IPS DF 6.9 (cell line): ENCODE data around the gene GMEB2.

ENCODE experiments used
- DNase-seq: peaks from one replicate; pipeline ENCODE4 v3.0.0-alpha.2; 2013; ENCODE audit warnings: low read depth, low spot score
- H3K27ac ChIP-seq: one replicate; pipeline ENCODE4 v1.5.1; 2013; ENCODE audit warnings: low read length, control low read depth
- H3K27me3 ChIP-seq: 2 replicates; pipeline ENCODE4 v1.6.1; 2013; ENCODE audit warnings: mild to moderate bottlenecking, low read length; ENCODE audit not compliant: control insufficient read depth, insufficient read depth
- H3K36me3 ChIP-seq: 2 replicates; pipeline ENCODE4 v1.6.1; 2013; ENCODE audit warnings: low read length; ENCODE audit not compliant: control insufficient read depth, insufficient read depth
- H3K4me1 ChIP-seq: 2 replicates; pipeline ENCODE4 v1.6.1; 2013; ENCODE audit warnings: low read length; ENCODE audit not compliant: control insufficient read depth, insufficient read depth
- H3K4me3 ChIP-seq: 2 replicates; pipeline ENCODE4 v1.5.1; 2013; ENCODE audit warnings: mild to moderate bottlenecking, low read length
- H3K9me3 ChIP-seq: 2 replicates; pipeline ENCODE4 v1.6.1; 2013; ENCODE audit warnings: low read length, inconsistent platforms; ENCODE audit not compliant: control insufficient read depth, insufficient read depth
- WGBS: extraction: QIAGEN DNeasy Blood & Tissue Kit; methylation state at CpG from one replicate; pipeline ENCODE4 v1.1.7; 2013; ENCODE audit warnings: mixed read lengths, missing lambda C conversion rate; ENCODE audit not compliant: insufficient read length, insufficient coverage; 5-methylcytosine and 5-hydroxymethylcytosine counted together

Gene GMEB2

DNA sequence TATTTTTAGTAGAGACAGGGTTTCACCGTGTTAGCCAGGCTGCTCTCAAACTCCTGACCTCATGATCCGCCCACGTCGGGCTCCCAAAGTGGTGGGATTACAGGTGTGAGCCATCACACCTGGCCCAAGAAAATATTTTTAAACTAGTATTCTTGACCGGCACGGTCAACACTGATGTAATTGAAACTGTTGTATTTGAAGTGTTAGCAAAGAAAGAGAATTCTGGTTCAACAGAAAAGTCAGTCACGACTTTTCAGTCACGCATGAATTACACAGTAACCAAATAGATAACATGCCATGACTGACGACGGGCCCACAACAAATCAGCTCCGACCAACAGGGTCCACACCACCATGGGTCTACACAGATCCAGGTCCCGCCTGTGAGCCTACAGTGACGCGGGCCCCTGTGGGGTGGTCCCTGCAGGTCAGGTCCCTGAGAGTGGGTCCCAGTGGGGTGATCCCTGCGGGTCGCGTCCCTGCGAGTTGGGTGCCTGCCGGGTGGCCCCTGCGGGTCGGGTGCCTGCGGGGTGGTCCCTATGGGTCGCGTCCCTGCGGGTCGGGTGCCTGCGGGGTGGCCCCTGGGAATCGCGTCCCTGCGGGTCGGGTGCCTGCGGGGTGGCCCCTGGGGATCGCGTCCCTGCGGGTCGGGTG is 1.0 kb downstream of the GMEB2 start:
- peaks cover 3% of the 10 kb centered on the region for H3K4me1 ChIP-seq
- WGBS, result no CpG with 5 or more reads among the region's 36 CpGs

DNA sequence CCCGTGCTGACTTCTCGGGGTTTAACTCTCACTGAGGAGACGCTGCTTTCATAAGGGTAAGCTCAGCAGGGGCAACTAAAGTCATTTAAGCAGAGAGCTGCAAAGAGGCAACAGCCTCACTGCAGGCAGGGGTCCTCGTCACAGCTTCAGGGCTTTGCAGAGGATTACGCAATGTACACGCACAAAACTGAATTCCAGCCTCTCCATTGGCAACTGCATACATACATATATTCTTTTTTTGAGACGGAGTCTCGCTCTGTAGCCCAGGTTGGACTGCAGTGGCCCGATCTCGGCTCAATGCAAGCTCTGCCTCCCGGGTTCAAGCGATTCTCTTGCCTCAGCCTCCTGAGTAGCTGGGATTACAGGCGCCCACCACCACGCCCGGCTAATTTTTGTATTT is 2.4 kb downstream of the GMEB2 start:
- WGBS, result no CpG with 5 or more reads among the region's 15 CpGs
- H3K27ac ChIP-seq, result no peak overlapping the region
- no peak for DNase-seq

More for the DNA sequence above, 1.0 kb downstream of the GMEB2 start:
- no peaks in the 10 kb centered on the region for H3K36me3 ChIP-seq
- H3K4me3 ChIP-seq, result peak overlapping the region; percentile 81
- no peak for DNase-seq
- H3K27me3 ChIP-seq, result no peaks in the 10 kb centered on the region
- no peaks in the 10 kb centered on the region for H3K9me3 ChIP-seq
- H3K27ac ChIP-seq, result no peak overlapping the region

GRCh38 chr20:63622732-63623131 is 4.2 kb downstream of the GMEB2 start:
- peaks cover 3% of the 10 kb centered on the region for H3K4me1 ChIP-seq

More for the DNA sequence above, 2.4 kb downstream of the GMEB2 start:
- Histone ChIP-seq H3K9me3 (no peaks in the 10 kb centered on the region), H3K36me3 (no peaks in the 10 kb centered on the region; the same call in 1 of the 2 replicates), H3K4me1 (peaks cover 3% of the 10 kb centered on the region), H3K27me3 (no peaks in the 10 kb centered on the region), H3K4me3 (no peak overlapping the region)

DNA sequence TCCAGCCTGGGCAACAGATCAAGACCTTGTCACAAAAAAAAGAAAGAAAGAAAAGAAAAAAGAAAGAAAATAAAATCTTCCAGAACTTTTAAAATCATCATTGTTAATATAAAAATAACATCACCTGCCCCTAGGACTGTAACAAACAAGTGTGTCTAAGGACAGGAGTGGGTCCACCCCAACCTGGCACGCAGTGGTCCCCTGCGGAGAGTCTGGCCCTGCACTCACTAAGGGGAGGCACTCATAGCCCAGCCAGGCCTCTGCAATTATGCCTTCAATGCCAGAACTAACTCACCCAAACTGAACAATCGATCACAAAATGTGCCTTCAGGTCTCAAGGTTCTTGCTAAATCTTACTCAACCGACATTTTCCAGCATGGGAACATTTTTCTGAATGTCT is 4.8 kb downstream of the GMEB2 start:
- Histone ChIP-seq H3K4me3 (no peak overlapping the region), H3K36me3 (peaks cover 15% of the 10 kb centered on the region), H3K9me3 (no peaks in the 10 kb centered on the region), H3K4me1 (peaks cover 3% of the 10 kb centered on the region), H3K27me3 (no peaks in the 10 kb centered on the region), H3K27ac (no peak overlapping the region)
- no peak for DNase-seq
- WGBS, result no CpG with 5 or more reads among the region's 4 CpGs

More at GRCh38 chr20:63622732-63623131, 4.2 kb downstream of the GMEB2 start:
- Histone ChIP-seq H3K9me3 (no peaks in the 10 kb centered on the region), H3K4me3 (no peak overlapping the region), H3K27me3 (no peaks in the 10 kb centered on the region), H3K36me3 (peaks cover 11% of the 10 kb centered on the region), H3K27ac (no peak overlapping the region)
- WGBS, result 100% methylated on average over 1 of the region's 14 CpGs
- DNase-seq, result no peak

DNA sequence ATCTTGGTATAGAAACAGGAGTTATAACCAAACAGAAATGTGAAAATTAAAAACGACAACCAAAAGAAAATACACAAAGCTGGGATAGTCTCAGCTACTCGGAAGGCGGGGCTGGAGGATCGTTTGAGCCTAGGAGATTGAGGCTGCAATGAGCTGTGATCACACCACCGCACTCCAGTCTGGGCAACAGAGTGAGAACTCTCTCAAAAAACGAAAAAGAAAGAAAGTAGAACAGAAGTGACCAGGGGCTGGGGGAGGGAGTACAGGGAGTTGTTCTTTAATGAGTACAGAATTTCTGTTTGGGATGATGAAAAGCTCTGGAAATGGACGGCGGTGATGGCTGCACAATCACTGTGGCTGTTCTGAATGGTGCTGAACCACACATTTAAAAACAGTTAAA is 5.9 kb downstream of the GMEB2 start:
- no CpG with 5 or more reads among the region's 8 CpGs for WGBS
- Histone ChIP-seq H3K27ac (no peak overlapping the region), H3K9me3 (no peaks in the 10 kb centered on the region), H3K36me3 (peaks cover 23% of the 10 kb centered on the region), H3K4me3 (no peak overlapping the region), H3K4me1 (peaks cover 2% of the 10 kb centered on the region), H3K27me3 (no peaks in the 10 kb centered on the region)
- no peak for DNase-seq

DNA sequence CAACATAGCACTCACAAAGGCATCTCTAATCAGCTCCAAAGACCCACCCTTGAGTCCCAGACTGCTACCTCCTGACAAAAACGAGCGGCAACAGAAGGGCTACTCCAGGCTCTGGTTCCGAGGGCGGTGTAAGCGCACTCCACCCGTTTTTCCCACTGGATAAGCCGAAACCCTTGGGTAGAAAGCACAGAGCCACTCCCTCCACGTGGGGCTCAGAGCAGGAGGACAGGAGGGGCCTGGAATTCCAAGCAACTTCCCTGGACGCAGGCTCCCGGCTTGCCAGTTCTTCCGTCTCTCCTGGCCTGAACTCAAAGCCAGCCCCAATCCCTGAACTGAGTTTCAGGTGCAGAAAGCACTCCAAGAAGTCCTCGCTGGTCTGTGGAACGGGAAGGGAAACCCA is 7.4 kb downstream of the GMEB2 start:
- H3K27ac ChIP-seq, result no peak overlapping the region
- H3K4me1 ChIP-seq, result peaks cover 2% of the 10 kb centered on the region; the same call in 1 of the 2 replicates
- no peaks in the 10 kb centered on the region; the same call in 1 of the 2 replicates for H3K9me3 ChIP-seq
- no peak overlapping the region for H3K4me3 ChIP-seq
- no peaks in the 10 kb centered on the region for H3K27me3 ChIP-seq
- no peak for DNase-seq
- H3K36me3 ChIP-seq, result peaks cover 28% of the 10 kb centered on the region
- no CpG with 5 or more reads among the region's 13 CpGs for WGBS

DNA sequence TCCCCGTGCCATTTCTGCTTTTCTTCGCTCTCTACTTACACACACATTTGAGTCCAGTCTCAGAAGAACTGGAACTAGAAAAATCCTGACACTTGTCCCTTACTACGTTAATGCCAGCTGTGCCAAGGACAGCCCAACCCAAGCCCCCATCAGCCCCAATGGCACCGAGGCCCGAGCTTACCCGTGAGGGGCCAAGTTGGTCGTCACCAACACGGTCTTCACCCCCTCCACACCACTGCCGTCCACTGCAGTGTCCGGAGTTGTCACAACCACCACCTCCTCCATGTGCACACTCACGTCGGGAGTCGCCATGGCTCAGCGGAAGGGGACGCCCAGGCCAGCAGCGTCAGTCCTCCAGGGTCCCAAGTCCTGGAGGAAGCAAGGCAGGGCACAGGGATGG is 7.8 kb downstream of the GMEB2 start:
- no peak for DNase-seq
- no peaks in the 10 kb centered on the region; the same call in 1 of the 2 replicates for H3K9me3 ChIP-seq
- peaks cover 28% of the 10 kb centered on the region for H3K36me3 ChIP-seq
- H3K27ac ChIP-seq, result no peak overlapping the region
- H3K4me3 ChIP-seq, result no peak overlapping the region
- H3K4me1 ChIP-seq, result peaks cover 2% of the 10 kb centered on the region; the same call in 1 of the 2 replicates
- no CpG with 5 or more reads among the region's 16 CpGs for WGBS
- H3K27me3 ChIP-seq, result no peaks in the 10 kb centered on the region

DNA sequence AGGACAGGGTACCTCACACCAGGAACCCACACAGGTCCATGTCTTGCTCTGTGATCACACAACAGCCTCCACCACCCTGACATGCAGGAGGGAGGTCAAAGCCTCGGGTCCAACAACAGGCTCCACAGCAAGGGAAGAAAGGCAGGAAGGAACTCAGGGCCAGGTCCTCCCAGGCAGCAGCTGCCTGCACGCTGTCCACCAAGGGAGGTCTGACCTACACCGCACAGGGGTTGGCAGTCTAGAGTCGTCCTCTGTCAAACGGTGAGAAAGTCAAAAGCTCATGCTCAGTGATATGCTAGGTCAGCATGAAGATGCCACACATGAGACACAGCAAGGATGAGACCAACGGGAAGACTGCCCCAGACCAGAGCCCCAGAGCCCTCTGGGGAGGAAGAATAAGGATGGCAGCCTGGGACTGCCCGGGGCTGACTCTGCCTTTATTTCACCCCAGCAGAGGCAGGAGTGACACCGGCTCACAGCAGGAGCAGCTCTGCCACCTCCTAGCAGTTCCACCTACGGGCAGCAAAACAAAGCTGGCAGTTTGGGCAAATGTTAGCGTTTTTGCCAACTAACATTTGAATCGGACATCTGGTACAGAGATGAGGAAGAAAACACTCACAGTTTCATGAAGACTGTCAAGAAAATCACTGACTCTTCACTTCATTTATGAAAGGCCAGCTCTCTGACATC is 8.5 kb downstream of the GMEB2 start:
- Histone ChIP-seq H3K4me1 (peaks cover 2% of the 10 kb centered on the region; the same call in 1 of the 2 replicates), H3K4me3 (no peak overlapping the region), H3K27me3 (no peaks in the 10 kb centered on the region), H3K27ac (no peak overlapping the region), H3K9me3 (no peaks in the 10 kb centered on the region; the same call in 1 of the 2 replicates), H3K36me3 (peaks cover 28% of the 10 kb centered on the region)
- no CpG with 5 or more reads among the region's 11 CpGs for WGBS
- DNase-seq, result no peak

- H3K4me1 ChIP-seq, result peaks cover 1% of the 10 kb centered on the region; the same call in 1 of the 2 replicates
- H3K27me3 ChIP-seq, result no peaks in the 10 kb centered on the region
- no peak overlapping the region for H3K4me3 ChIP-seq
- H3K9me3 ChIP-seq, result no peaks in the 10 kb centered on the region; the same call in 1 of the 2 replicates
- DNase-seq, result no peak
- H3K27ac ChIP-seq, result no peak overlapping the region
- WGBS, result no CpG with 5 or more reads among the region's 8 CpGs
- peaks cover 28% of the 10 kb centered on the region for H3K36me3 ChIP-seq
Observed at GRCh38 chr20:63617876-63618265, 9.0 kb downstream of the GMEB2 start.

DNA sequence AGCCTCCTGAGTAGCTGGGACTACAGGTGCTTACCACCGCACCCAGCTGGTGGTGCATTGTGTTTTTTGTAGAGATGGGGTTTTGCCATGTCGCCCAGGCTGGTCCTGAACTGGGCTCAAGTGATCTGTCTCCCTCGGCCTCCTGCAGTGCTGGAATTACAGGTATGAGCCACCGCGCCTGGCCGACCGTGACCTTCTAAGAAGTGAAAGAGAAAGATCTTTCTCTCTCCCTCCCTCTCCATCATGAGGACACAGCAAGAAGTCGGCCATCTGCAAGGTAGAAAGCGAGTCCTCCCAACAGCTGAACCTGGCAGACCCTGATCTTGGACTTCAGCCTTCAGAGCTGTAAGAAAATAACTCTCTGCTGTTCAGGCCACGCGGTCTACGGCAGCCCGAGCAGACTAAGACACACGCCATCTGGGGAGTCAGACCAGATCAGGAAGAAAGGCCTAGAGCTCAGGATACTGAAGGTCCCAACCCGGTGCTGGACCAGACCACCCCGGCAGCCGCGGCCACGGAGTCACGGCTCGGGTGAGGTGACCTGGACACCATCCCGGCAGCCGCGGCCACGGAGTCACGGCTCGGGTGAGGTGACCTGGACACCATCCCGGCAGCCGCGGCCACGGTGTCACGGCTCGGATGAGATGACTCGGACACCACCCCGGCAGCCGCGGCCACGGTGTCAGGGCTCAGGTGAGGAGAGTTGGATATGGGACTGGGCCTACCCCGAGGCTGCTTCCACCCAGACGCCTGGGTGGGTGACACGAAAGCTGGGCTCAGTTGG is 9.6 kb downstream of the GMEB2 start:
- H3K4me1 ChIP-seq, result no peaks in the 10 kb centered on the region
- no peaks in the 10 kb centered on the region for H3K27me3 ChIP-seq
- WGBS, result no CpG with 5 or more reads among the region's 41 CpGs
- no peak for DNase-seq
- no peak overlapping the region for H3K27ac ChIP-seq
- H3K36me3 ChIP-seq, result peaks cover 28% of the 10 kb centered on the region
- no peaks in the 10 kb centered on the region; the same call in 1 of the 2 replicates for H3K9me3 ChIP-seq
- no peak overlapping the region for H3K4me3 ChIP-seq
